HAP-1 (cell line): ENCODE measurements around the gene DCC.

Source experiments
- DNase-seq, 2 experiments: peaks; one replicate each; pipeline ENCODE4 v3.0.0-alpha.2; 2016 to 2020; ENCODE audit warnings: low spot score in 2 of 2
- H3K27me3 ChIP-seq: fragments of 250-450 bp; sonication (Bioruptor Pico); 2 replicates; pipeline ENCODE4 v1.5.1; 2020; ENCODE audit warnings: low read depth, mild to moderate bottlenecking, moderate library complexity
- H3K36me3 ChIP-seq: fragments of 250-450 bp; sonication (Bioruptor Pico); replicated peaks from 2 replicates; pipeline ENCODE4 v1.5.1; 2020; ENCODE audit warnings: mild to moderate bottlenecking
- H3K4me1 ChIP-seq: fragments of 250-450 bp; sonication (Bioruptor Pico); 2 replicates; pipeline ENCODE4 v1.5.1; 2020; ENCODE audit warnings: mild to moderate bottlenecking
- H3K4me3 ChIP-seq: fragments of 250-450 bp; sonication (Bioruptor Pico); 2 replicates; pipeline ENCODE4 v1.5.1; 2020; ENCODE audit warnings: mild to moderate bottlenecking, moderate library complexity
- H3K9me3 ChIP-seq: fragments of 250-450 bp; sonication (Bioruptor Pico); 2 replicates; pipeline ENCODE4 v1.5.1; 2020; ENCODE audit warnings: mild to moderate bottlenecking, moderate library complexity
- in situ Hi-C: fragments of 300-500 bp; cut with MboI; formaldehyde crosslinking; loops from 3 replicates; pipeline ENCODE4 v1.14.3; 2020; ENCODE audit warnings: low sequenced_read_pairs, inconsistent platforms, mixed read lengths

The DCC gene

DNA sequence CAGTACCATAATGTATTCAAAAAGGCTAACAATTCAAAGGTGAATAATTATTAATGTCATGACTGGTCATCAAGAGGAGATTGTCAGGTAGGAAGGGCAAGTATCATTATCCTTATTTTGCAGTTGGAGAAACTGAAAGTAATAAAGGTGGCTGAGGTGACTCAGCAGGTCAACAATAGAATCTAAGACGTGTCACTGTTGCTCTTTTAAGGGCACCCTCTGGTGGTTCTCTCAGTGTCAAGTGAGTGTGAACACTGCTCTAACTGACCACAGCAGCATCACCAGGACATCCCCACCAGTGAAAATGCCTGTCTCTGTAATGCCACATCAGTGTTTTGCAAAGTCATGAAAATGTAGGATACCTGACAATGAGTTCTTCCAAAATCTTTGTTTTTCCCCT is 69.7 kb downstream of the DCC start:
- DNase-seq, result no peak
- no peak overlapping the region for H3K4me3 ChIP-seq

DNA sequence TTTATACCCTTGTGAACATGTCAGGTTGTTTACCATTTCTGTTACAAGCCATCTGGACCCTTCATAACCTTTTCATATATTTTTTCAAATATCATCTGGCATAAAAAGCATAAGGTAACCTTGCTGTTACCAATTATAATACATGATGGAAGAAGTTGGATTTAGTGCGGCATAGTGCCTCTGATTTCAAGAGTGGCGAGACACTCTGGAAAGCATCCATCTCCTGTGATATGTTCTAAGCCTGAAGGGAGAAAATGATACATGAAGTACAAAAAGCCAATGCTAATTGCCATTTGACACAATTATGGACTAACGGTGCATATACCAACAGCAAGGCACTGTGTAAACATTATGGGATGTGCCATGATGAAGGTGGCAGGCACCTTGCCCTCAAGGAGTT is 75.1 kb downstream of the DCC start:
- H3K27me3 ChIP-seq, result no peaks in the 10 kb centered on the region
- H3K9me3 ChIP-seq, result no peaks in the 10 kb centered on the region
- no peak for DNase-seq
- H3K4me3 ChIP-seq, result no peak overlapping the region
- H3K4me1 ChIP-seq, result no peaks in the 10 kb centered on the region
- in situ Hi-C loops, result no loop called here
- no peaks in the 10 kb centered on the region for H3K36me3 ChIP-seq

More for the DNA sequence above, 69.7 kb downstream of the DCC start:
- no peaks in the 10 kb centered on the region for H3K36me3 ChIP-seq
- H3K27me3 ChIP-seq, result no peaks in the 10 kb centered on the region
- H3K4me1 ChIP-seq, result no peaks in the 10 kb centered on the region
- H3K9me3 ChIP-seq, result no peaks in the 10 kb centered on the region
- in situ Hi-C loops, result no loop called here

DNA sequence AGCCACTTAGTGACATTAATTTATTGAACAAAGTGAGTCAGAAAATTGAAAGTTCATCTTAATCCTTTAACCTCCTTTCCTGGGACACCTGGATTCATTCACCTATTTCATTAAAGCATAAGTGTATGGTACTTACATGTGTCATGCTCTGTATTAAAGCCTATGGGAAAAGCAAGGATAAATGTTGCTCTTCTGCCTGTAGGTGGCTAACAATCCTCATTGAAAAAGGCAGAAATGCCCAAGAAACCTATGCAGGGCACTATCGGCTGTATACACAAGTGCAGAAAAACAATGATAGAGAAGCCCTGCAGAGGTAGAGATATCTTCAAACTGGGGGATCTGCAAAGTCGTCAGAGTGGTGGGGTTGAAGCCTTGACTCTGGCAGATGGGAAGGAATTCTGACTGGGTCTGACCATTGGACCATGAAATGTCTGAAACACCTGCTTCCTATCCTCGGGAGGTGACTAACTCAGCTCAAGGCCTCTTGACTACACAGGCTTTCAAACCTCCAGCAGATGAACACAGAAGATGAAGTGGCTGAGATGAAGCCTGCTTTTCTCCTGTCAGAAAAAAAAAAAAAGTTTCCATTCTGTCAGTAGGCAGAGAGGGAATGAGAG is 83.1 kb downstream of the DCC start:
- DNase-seq, result no peak
- in situ Hi-C loops, result no loop called here
- H3K27me3 ChIP-seq, result no peaks in the 10 kb centered on the region
- H3K4me1 ChIP-seq, result no peaks in the 10 kb centered on the region
- no peaks in the 10 kb centered on the region for H3K36me3 ChIP-seq
- no peak overlapping the region for H3K4me3 ChIP-seq
- H3K9me3 ChIP-seq, result no peaks in the 10 kb centered on the region

DNA sequence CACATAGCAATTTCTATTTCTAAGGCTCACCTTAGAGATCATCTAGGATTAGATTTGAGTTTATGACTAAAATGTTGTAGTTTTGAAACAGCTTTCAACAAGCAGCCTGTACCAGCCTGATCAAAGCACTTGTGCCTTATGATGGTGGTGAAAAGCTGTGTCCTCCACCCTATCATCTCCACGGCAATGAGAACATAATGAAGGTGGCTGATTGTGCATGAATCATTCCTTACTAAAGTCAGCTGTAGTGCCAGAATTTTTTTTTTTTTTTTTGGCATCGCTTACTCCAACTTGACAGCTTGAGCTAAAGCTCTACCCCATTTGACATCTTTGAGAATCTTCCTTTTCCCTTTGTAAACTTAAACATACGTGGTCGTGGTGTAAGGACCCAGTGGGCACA is 86.0 kb downstream of the DCC start:
- H3K4me1 ChIP-seq, result no peaks in the 10 kb centered on the region
- in situ Hi-C loops, result loop anchor here (25.0 kb wide), 1 partner anchor 111 kb away; no protein-coding TSS in a partner anchor

DNA sequence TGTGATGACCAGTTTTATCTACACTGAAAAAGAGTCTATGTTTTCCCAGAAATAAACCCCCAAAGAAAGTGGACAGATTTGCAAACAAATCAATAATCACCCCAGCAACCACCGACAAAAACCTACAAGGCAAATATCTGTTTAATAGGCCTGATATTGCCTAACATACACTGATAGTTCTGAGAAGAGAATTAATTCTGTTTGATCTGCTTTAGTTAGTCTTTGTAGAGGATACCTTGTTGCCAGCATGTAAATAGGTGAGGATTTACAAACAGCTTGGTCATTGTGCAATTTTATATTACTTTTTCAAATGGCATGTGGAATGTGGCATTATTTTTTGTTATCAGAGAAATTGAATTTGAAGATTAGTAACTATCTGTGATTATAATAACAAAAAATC is 86.5 kb downstream of the DCC start:
- H3K9me3 ChIP-seq, result no peaks in the 10 kb centered on the region
- H3K4me3 ChIP-seq, result no peak overlapping the region
- in situ Hi-C loops, result loop anchor here (25.0 kb wide), 1 partner anchor 111 kb away; no protein-coding TSS in a partner anchor
- no peaks in the 10 kb centered on the region for H3K4me1 ChIP-seq
- DNase-seq, result no peak
- H3K36me3 ChIP-seq, result no peaks in the 10 kb centered on the region
- H3K27me3 ChIP-seq, result no peaks in the 10 kb centered on the region

More for the DNA sequence above, 86.0 kb downstream of the DCC start:
- Histone ChIP-seq H3K36me3 (no peaks in the 10 kb centered on the region), H3K9me3 (no peaks in the 10 kb centered on the region), H3K4me3 (no peak overlapping the region), H3K27me3 (no peaks in the 10 kb centered on the region)
- no peak for DNase-seq

DNA sequence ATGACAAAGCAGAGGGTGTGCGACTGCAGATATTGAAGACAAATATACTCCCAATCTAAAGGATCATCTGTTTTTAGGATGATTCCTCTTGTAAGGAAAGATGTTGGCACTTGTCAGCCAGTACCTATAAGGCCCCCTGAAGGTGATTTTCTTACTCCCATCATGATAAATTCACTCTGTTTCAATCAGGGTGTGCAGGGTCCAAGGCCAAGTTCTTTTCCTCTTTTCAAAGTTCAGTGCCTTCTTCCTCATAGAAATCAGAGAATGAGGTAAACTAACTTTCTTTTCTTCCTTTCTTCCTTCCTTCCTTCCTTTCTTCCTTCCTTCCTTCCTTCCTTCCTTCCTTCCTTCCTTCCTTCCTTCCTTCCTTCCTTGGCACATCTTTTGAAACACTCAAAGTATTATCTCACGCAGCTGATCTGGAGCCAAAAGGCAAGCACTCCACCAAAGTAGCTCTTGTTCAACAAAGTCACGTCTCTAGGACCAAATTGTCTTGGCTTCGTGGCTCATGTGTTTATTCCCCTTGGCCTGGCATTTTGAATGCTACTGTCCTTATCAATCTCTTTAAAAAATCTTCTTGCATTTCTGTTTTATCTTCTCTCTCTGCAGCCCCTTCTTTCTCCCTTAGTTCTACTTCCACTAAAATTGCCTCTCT is 87.7 kb downstream of the DCC start:
- Histone ChIP-seq H3K36me3 (no peaks in the 10 kb centered on the region), H3K9me3 (no peaks in the 10 kb centered on the region), H3K4me1 (no peaks in the 10 kb centered on the region), H3K27me3 (no peaks in the 10 kb centered on the region), H3K4me3 (no peak overlapping the region)
- DNase-seq, result no peak
- in situ Hi-C loops, result loop anchor here (25.0 kb wide), 1 partner anchor 110 kb away; no protein-coding TSS in a partner anchor

DNA sequence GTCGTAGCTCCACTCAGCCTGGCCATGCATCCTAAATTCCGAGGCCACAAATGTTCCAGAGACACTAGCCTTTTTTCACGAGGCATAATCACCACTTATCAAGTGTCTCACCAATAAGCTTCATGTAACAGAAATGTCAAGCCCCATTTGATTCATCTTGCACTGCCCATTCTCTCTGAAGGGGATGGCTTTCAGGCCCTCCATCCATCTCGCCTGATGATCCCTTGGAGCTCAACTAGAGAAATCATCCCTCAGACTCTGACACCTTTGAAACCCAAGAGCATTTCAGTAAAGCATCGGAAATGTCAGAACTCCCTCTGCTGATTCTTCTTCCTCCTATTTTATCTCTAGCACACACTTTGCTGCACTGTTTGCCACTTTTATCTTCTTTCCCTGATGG is 91.7 kb downstream of the DCC start:
- Histone ChIP-seq H3K36me3 (no peaks in the 10 kb centered on the region), H3K4me3 (no peak overlapping the region), H3K27me3 (no peaks in the 10 kb centered on the region), H3K4me1 (no peaks in the 10 kb centered on the region), H3K9me3 (no peaks in the 10 kb centered on the region)
- no peak for DNase-seq
- in situ Hi-C loops, result loop anchor here (25.0 kb wide), 1 partner anchor 106 kb away; no protein-coding TSS in a partner anchor

DNA sequence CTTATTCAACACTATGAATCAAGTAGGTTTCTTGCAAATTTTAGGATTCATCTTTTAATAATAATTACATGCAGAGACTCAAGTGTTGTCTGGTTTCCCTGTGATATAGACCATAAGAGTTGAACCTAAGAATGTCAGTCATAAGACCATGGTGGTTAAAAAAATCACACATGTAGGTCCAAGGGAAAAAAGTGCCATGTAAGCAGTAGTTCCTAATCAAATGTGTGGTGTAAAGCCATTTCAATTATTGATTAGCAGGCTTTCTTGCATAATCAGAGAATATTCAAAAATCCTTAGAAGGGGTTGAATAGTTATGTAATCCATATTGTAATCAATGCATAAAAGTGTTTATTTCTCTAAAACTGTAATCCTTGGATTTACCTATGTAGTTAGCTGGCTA is 93.8 kb downstream of the DCC start:
- in situ Hi-C loops, result loop anchor here (25.0 kb wide), 1 partner anchor 104 kb away; no protein-coding TSS in a partner anchor
- DNase-seq, result no peak
- H3K36me3 ChIP-seq, result no peaks in the 10 kb centered on the region
- no peaks in the 10 kb centered on the region for H3K27me3 ChIP-seq
- no peaks in the 10 kb centered on the region for H3K9me3 ChIP-seq
- no peaks in the 10 kb centered on the region for H3K4me1 ChIP-seq
- H3K4me3 ChIP-seq, result no peak overlapping the region

DNA sequence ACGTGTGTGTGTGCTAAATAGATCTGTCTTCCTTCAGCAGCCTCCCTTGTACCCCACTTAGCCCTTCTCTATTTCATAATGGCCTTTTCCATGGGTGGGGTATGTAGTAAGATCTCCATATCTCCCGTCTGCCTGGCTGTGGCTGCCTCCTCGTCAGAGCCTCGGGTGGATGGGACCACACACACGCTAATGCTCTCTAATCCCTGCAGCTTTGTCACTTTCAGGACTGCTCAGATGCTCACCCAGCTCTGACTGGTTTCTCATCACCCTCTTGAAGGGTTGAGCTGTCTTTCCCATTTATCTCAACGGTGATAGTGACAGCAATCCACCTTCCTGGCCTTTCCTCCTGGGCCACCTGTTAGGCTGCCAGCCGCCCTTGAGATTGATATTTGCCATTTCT is 95.3 kb downstream of the DCC start:
- no peak overlapping the region for H3K4me3 ChIP-seq
- H3K36me3 ChIP-seq, result no peaks in the 10 kb centered on the region
- no peak for DNase-seq
- H3K9me3 ChIP-seq, result no peaks in the 10 kb centered on the region
- in situ Hi-C loops, result loop anchor here (25.0 kb wide), 1 partner anchor 102 kb away; no protein-coding TSS in a partner anchor
- no peaks in the 10 kb centered on the region for H3K4me1 ChIP-seq
- H3K27me3 ChIP-seq, result no peaks in the 10 kb centered on the region

DNA sequence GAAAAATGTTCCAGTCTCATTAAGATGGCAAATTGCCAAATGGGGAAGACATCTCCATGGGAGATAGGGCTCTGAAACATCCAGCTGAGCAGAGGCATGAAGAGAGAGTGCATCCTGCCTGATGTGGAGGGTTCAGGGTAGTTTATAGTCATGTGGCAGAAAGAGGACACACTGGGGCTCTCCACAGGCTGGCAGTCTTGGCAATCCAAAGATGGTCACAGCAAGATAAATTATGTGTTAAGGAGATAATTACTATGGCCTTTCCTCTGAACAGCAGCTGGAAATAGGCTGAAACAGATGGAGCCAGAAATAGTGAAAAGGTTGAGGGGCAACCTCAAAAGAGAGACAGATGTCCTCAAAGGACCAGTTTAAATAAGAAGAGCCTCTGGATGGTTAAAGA is 97.2 kb downstream of the DCC start:
- Histone ChIP-seq H3K9me3 (no peaks in the 10 kb centered on the region), H3K4me1 (no peaks in the 10 kb centered on the region), H3K36me3 (no peaks in the 10 kb centered on the region), H3K4me3 (no peak overlapping the region), H3K27me3 (no peaks in the 10 kb centered on the region)
- in situ Hi-C loops, result loop anchor here (25.0 kb wide), 1 partner anchor 100 kb away; no protein-coding TSS in a partner anchor
- no peak for DNase-seq

DNA sequence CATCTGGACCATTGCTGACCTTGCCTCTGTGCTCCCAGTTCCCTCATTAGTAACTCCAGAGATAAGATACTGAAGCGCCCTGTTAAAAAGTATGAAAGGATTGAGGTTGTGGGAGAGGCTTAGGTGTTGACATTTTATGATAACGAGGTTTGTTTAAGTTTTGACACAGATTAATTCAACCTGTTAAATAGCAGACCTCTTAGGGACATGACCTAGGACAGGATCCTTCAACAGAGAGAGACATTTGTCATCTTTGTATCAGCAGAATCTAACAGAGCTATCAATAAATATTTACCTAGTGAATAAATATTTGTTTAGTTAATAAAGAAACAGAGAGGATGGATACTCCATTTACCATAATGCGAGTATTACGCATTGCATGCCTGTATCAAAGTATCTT is 99.5 kb downstream of the DCC start:
- H3K9me3 ChIP-seq, result no peaks in the 10 kb centered on the region
- H3K4me1 ChIP-seq, result no peaks in the 10 kb centered on the region
- H3K27me3 ChIP-seq, result no peaks in the 10 kb centered on the region
- in situ Hi-C loops, result loop anchor here (25.0 kb wide), 1 partner anchor 98 kb away; no protein-coding TSS in a partner anchor
- no peak for DNase-seq
- H3K36me3 ChIP-seq, result no peaks in the 10 kb centered on the region
- H3K4me3 ChIP-seq, result no peak overlapping the region

DNA sequence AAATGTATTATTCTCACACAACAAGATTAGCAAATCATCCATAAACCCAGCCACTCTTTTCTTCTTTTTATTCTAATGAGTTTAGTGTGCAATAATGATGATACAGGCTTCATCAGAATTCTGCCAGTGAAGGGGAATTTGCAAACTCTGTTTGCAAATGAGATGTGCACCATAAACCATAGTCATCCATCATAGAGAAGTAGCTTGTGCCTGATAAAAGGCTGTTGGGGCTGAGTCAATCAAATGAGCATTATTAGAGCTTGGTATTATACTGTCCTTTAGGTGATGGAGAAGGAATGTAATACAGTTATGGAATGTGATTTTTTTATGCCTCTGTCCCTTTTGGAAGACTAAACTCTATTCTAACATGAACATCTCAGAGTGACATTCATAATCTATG is 101.8 kb downstream of the DCC start:
- Histone ChIP-seq H3K36me3 (no peaks in the 10 kb centered on the region), H3K27me3 (no peaks in the 10 kb centered on the region), H3K9me3 (no peaks in the 10 kb centered on the region), H3K4me3 (no peak overlapping the region), H3K4me1 (no peaks in the 10 kb centered on the region)
- in situ Hi-C loops, result loop anchor here (25.0 kb wide), 1 partner anchor 96 kb away; no protein-coding TSS in a partner anchor
- no peak for DNase-seq

DNA sequence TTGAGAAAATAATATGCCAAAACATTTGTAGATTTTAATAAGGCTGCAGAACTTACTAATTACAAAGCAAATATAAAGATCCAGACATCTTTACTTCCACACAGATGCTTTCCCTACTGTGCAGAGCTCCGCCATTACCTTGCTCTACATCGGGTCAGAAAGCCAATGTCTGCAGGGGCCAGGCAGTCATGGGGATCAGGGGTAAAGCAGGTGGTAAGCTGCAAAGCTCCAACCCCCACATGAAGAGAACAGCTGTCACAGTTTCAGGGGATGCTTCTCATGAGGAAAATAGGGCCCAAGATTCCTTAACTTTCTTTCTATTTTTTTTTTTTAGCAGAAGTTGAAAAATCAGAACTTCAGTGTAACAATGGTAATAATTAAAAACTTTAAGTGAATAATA is 102.7 kb downstream of the DCC start:
- in situ Hi-C loops, result loop anchor here (25.0 kb wide), 1 partner anchor 95 kb away; no protein-coding TSS in a partner anchor
- no peak for DNase-seq
- H3K9me3 ChIP-seq, result no peaks in the 10 kb centered on the region
- no peaks in the 10 kb centered on the region for H3K36me3 ChIP-seq
- H3K4me1 ChIP-seq, result no peaks in the 10 kb centered on the region
- H3K27me3 ChIP-seq, result no peaks in the 10 kb centered on the region
- no peak overlapping the region for H3K4me3 ChIP-seq

DNA sequence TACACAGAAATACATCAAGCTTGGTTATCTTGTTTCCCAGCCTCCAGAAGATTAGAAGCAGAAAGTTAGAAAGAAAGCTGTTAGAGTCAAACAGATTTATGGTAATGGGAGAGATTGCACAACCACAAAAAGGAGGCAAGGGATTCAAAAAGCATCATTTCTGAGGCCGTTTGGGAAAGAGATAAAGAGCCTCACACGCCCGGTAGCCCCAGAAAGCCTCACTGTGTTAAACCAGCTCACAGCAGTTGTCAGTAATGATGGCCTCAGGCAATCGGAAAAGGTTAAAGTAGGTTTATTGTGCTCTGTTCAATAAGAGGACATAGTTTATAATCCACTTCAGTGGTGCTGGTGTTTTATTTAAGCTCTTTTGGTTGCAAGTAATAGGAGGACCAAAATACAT is 111.3 kb downstream of the DCC start:
- H3K27me3 ChIP-seq, result no peaks in the 10 kb centered on the region
- H3K4me1 ChIP-seq, result no peaks in the 10 kb centered on the region
- H3K36me3 ChIP-seq, result no peaks in the 10 kb centered on the region
- DNase-seq, result no peak
- no peak overlapping the region for H3K4me3 ChIP-seq
- no peaks in the 10 kb centered on the region for H3K9me3 ChIP-seq
- in situ Hi-C loops, result no loop called here
